GM12878 (cell line): ENCODE results near the gene APELA. TPM values are rescaled to one million over a fixed set of nuclear protein-coding genes. Genes with fewer than 3 reads are reported as not detected.

Experiments used
- ATAC-seq: fragments of 200-7000 bp; cut with Tn5 transposase; 3 replicates; pipeline ENCODE4 v1.9.1; 2020; ENCODE audit warnings: mild to moderate bottlenecking, moderate library complexity
- BruUV-seq: library from RNA; stranded (reverse); fragments of 400-500 nt; replicated peaks from 2 replicates; lab custom pipeline; 2021; lab: Mats Ljungman, UMichigan
- CTCF ChIA-PET: fragments of 300-600 bp; sonication (Branson Sonifier 250); formaldehyde crosslinking; extraction: SDS; loops from one replicate; lab custom pipeline; 2021; ENCODE audit warnings: inconsistent platforms; lab: Yijun Ruan, JAX
- POLR2A ChIA-PET: fragments of 350-600 bp; formaldehyde crosslinking; extraction: SDS; loops from one replicate; lab custom pipeline; 2021; ENCODE audit warnings: inconsistent platforms; lab: Charles Lee
- RAD21 ChIA-PET: fragments of 300-600 bp; sonication (Branson Sonifier 250); formaldehyde crosslinking; loops from one replicate; lab custom pipeline; 2023; ENCODE audit warnings: antibody characterized with exemption; ENCODE audit not compliant: unreplicated experiment; lab: Charles Lee
- SMC1A ChIA-PET: fragments of 300-600 bp; sonication (Branson Sonifier 250); formaldehyde crosslinking; loops from one replicate; lab custom pipeline; 2023; ENCODE audit not compliant: unreplicated experiment, uncharacterized antibody; lab: Charles Lee
- DNase-seq: peaks from one replicate; pipeline ENCODE4 v3.0.0-alpha.2; 2011; ENCODE audit warnings: low read depth, low spot score
- FAIRE-seq: peaks from 3 replicates; lab custom pipeline; 2011; peaks lifted over from hg19 to GRCh38; lab: Jason Lieb, UNC
- H2AFZ ChIP-seq: 2 replicates; pipeline ENCODE4 v1.6.0; 2011; ENCODE audit warnings: low read depth, low read length, control low read depth; ENCODE audit not compliant: control insufficient read depth
- H3K27ac ChIP-seq: 2 replicates; pipeline ENCODE4 v1.5.1; 2011; ENCODE audit warnings: control low read depth; ENCODE audit not compliant: control insufficient read depth, insufficient read depth
- H3K27me3 ChIP-seq, 2 experiments: replicated peaks in 1 of 2; 2 replicates each; pipeline versions ENCODE4 v1.6.0 to v1.6.1; 2011; ENCODE audit warnings: low read length in 1 of 2; ENCODE audit not compliant: control insufficient read depth in 2 of 2, insufficient read depth in 2 of 2
- H3K36me3 ChIP-seq, 2 experiments: 2 replicates each; pipeline ENCODE4 v1.5.1; 2011; ENCODE audit warnings: low read length in 1 of 2; ENCODE audit not compliant: control insufficient read depth in 2 of 2, insufficient read depth in 2 of 2
- H3K4me1 ChIP-seq: 2 replicates; pipeline ENCODE4 v1.6.1; 2011; ENCODE audit warnings: mild to moderate bottlenecking, low read length, moderate library complexity, mixed read lengths; ENCODE audit not compliant: control insufficient read depth, insufficient read depth
- H3K4me2 ChIP-seq: 2 replicates; pipeline ENCODE4 v1.6.0; 2011; ENCODE audit warnings: control low read depth; ENCODE audit not compliant: control insufficient read depth, insufficient read depth
- H3K4me3 ChIP-seq: fragments of 200-600 bp; sonication (generic); 2 replicates; pipeline ENCODE4 v1.5.1; 2016
- H3K79me2 ChIP-seq: 2 replicates; pipeline ENCODE4 v1.6.0; 2011; ENCODE audit warnings: low read length; ENCODE audit not compliant: control insufficient read depth, insufficient read depth
- H3K9ac ChIP-seq: 2 replicates; pipeline ENCODE4 v1.8.0; 2011; ENCODE audit warnings: low read length, control low read depth, mixed read lengths; ENCODE audit not compliant: control insufficient read depth, insufficient read depth
- H3K9me3 ChIP-seq: replicated peaks from 3 replicates; pipeline ENCODE4 v1.5.1; 2011; ENCODE audit warnings: mild to moderate bottlenecking, low read length; ENCODE audit not compliant: control insufficient read depth, insufficient read depth
- H4K20me1 ChIP-seq: 2 replicates; pipeline ENCODE4 v1.6.0; 2011; ENCODE audit not compliant: control insufficient read depth, insufficient read depth
- BCL11A ChIP-seq: IDR thresholded peaks from 2 replicates; pipeline ENCODE4 v1.6.1; 2011; ENCODE audit warnings: low read depth, low read length
- BRCA1 ChIP-seq: IDR thresholded peaks from 2 replicates; pipeline ENCODE4 v1.6.1; 2011; ENCODE audit warnings: low read depth, low read length, improper control_type of control experiment
- CTCF ChIP-seq, 3 experiments: IDR thresholded peaks in 2 of 3; conservative IDR thresholded peaks in 1 of 3; 2 replicates each; pipeline ENCODE4 v1.5.1; 2011; ENCODE audit warnings: low read depth in 3 of 3, low read length in 3 of 3, mild to moderate bottlenecking in 3 of 3, control low read depth in 2 of 3, moderate library complexity in 2 of 3, inconsistent platforms in 1 of 3, mixed read lengths in 1 of 3; ENCODE audit not compliant: control insufficient read depth in 2 of 3, insufficient read depth in 1 of 3; ENCODE audit errors: extremely low read depth in 1 of 3
- ELK1 ChIP-seq: IDR thresholded peaks from 2 replicates; pipeline ENCODE4 v1.6.1; 2012; ENCODE audit warnings: low read depth, low read length, improper control_type of control experiment
- FOS ChIP-seq: IDR thresholded peaks from 3 replicates; pipeline ENCODE4 v1.6.1; 2011; ENCODE audit warnings: borderline replicate concordance; ENCODE audit not compliant: insufficient read length; ENCODE audit errors: extremely low read depth
- FOXK2 ChIP-seq: fragments of 450-650 bp; IDR thresholded peaks from 2 replicates; pipeline ENCODE4 v1.6.1; 2017; ENCODE audit warnings: mild to moderate bottlenecking, moderate library complexity
- GATAD2B ChIP-seq: fragments of 450-650 bp; conservative IDR thresholded peaks from 2 replicates; pipeline ENCODE4 v1.6.1; 2017; ENCODE audit warnings: low read depth, mild to moderate bottlenecking, moderate library complexity
- IKZF1 ChIP-seq: fragments of 450-650 bp; conservative IDR thresholded peaks from 2 replicates; pipeline ENCODE4 v1.6.1; 2017; ENCODE audit warnings: antibody characterized with exemption, mild to moderate bottlenecking
- IKZF2 ChIP-seq, 2 experiments: fragments of 450-650 bp; IDR thresholded peaks; 2 replicates each; pipeline ENCODE4 v1.6.1; 2017; ENCODE audit warnings: mild to moderate bottlenecking in 2 of 2, moderate library complexity in 2 of 2
- MEF2B ChIP-seq: fragments of 450-650 bp; IDR thresholded peaks from 2 replicates; pipeline ENCODE4 v1.6.1; 2018; ENCODE audit warnings: mild to moderate bottlenecking, moderate library complexity; ENCODE audit not compliant: partially characterized antibody, poor library complexity, severe bottlenecking
- NFXL1 ChIP-seq: fragments of 450-650 bp; IDR thresholded peaks from 2 replicates; pipeline ENCODE4 v1.6.1; 2017; ENCODE audit warnings: antibody characterized with exemption, mild to moderate bottlenecking, borderline replicate concordance
- NR2C1 ChIP-seq: fragments of 450-650 bp; IDR thresholded peaks from 2 replicates; pipeline ENCODE4 v1.6.1; 2017; ENCODE audit warnings: antibody characterized with exemption, mild to moderate bottlenecking, moderate library complexity
- RELA ChIP-seq: fragments of 450-650 bp; IDR thresholded peaks from 2 replicates; pipeline ENCODE4 v1.8.0; 2014; ENCODE audit warnings: borderline replicate concordance; ENCODE audit not compliant: partially characterized antibody
- SIN3A ChIP-seq: IDR thresholded peaks from 2 replicates; pipeline ENCODE4 v1.6.1; 2012; ENCODE audit warnings: low read depth, low read length, improper control_type of control experiment
- SP1 ChIP-seq: IDR thresholded peaks from one replicate; pipeline ENCODE4 v1.6.1; 2011; ENCODE audit warnings: low read depth, low read length
- TARDBP ChIP-seq: IDR thresholded peaks from 2 replicates; pipeline ENCODE4 v1.6.1; 2016; ENCODE audit warnings: borderline replicate concordance
- ZBED1 ChIP-seq: IDR thresholded peaks from 2 replicates; pipeline ENCODE4 v1.6.1; 2016; ENCODE audit warnings: borderline replicate concordance
- WGBS: methylation state at CpG from one replicate; pipeline ENCODE4 v1.1.6; 2016; ENCODE audit warnings: low lambda C conversion rate; ENCODE audit not compliant: insufficient replicate concordance, insufficient coverage; ENCODE audit errors: missing lambda C conversion rate; 5-methylcytosine and 5-hydroxymethylcytosine counted together
- in situ Hi-C: fragments of 300-500 bp; cut with MboI; formaldehyde crosslinking; loops from 9 replicates; pipeline ENCODE4 v1.14.3; 2018; ENCODE audit warnings: mixed read lengths
- intact Hi-C: fragments of 100-400 bp; cut with micrococcal nuclease; formaldehyde crosslinking; loops from one replicate; pipeline ENCODE4 v1.14.2; 2022; ENCODE audit not compliant: unreplicated experiment
- polyA plus RNA-seq, 11 experiments: library from polyadenylated mRNA; depleted of rRNA in 4 of 11; unstranded in 6 of 11; stranded (reverse) in 5 of 11; fragments of >200 nt; fragmentation: Nextera tagmentation in 4 of 11; fragmentation: Illumina TruSeq in 1 of 11; extraction: Ambion mirVana in 4 of 11; extraction: Trizol in 1 of 11; gene quantifications; 1 replicate in 1 of 11; 2 replicates in 10 of 11; pipeline versions ENCODE4 v1.2.1 to v1.2.3, GENCODE V29; 2011 to 2016; ENCODE audit warnings: inconsistent platforms in 2 of 11, missing spikeins in 2 of 11, low read depth in 1 of 11
- total RNA-seq, 4 experiments: library from RNA; depleted of rRNA in 3 of 4; stranded (reverse); fragments of >200 nt in 3 of 4; fragmentation: Illumina TruSeq in 1 of 4; extraction: Trizol in 1 of 4; gene quantifications; 2 replicates each; pipeline versions ENCODE4 v1.2.1 to v1.2.3, GENCODE V29; 2013 to 2021

The APELA gene
- total and polyA plus RNA-seq, 10 of the 15 experiments (the other 5 are each of a cell fraction or from before 2014, with no cell fraction given): 0.79 to 6.9 (median 1.2) TPM

GRCh38 chr4:164894702-164895101 is 17.7 kb downstream of the APELA start (continued):
- TF ChIP-seq NR2C1 (no peak), MEF2B (peak; percentile 30), BCL11A (no peak), IKZF2 (IDR thresholded peaks at IDR 0.05) (peak; percentile 56 to 73; a peak in 3 of 4 replicates), SP1 (no peak), ZBED1 (no peak), SIN3A (no peak)

GRCh38 chr4:164902608-164903007 is 25.6 kb downstream of the APELA start:
- ATAC-seq (no peak), FAIRE-seq (no peak), DNase-seq (no peak)
- Histone ChIP-seq H3K27ac (no peak overlapping the region), H3K4me2 (no peak overlapping the region), H3K4me1 (no peaks in the 10 kb centered on the region), H3K9me3 (no peaks in the 10 kb centered on the region; the same call in 2 of the 3 replicates), H2AFZ (no peak overlapping the region), H3K4me3 (no peak overlapping the region), H3K79me2 (no peaks in the 10 kb centered on the region), H3K27me3 (no peaks in the 10 kb centered on the region), H3K36me3 (no peaks in the 10 kb centered on the region), H3K9ac (no peak overlapping the region), H4K20me1 (no peaks in the 10 kb centered on the region)
- POLR2A ChIA-PET: no interaction called here
- TF ChIP-seq GATAD2B: no peak
- no peak for TF ChIP-seq CTCF (IDR thresholded peaks at IDR 0.05 in 2 of 3, conservative IDR thresholded peaks at IDR 0.05 in 1 of 3; ENCODE audit: control insufficient read depth in 2 of 3, extremely low read depth in 1 of 3, insufficient read depth in 1 of 3, low read depth in 3 of 3, low read length in 3 of 3)
- no peak for TF ChIP-seq TARDBP
- TF ChIP-seq FOS: no peak
- TF ChIP-seq FOXK2: no peak
- TF ChIP-seq BRCA1: no peak
- TF ChIP-seq ELK1: no peak
- TF ChIP-seq NFXL1: no peak
- no peak for TF ChIP-seq IKZF1
- no peak for TF ChIP-seq RELA
- in situ Hi-C loops (no loop called here), intact Hi-C loops (no loop called here)
- WGBS: 69% methylated on average over 5 of the region's 5 CpGs
- RAD21 ChIA-PET: no interaction called here
- CTCF ChIA-PET: no interaction called here
- no TSS peak for BruUV-seq
- SMC1A ChIA-PET: no interaction called here
